ENCODE results near the gene SLC44A5.

SLC44A5 gene

DNA sequence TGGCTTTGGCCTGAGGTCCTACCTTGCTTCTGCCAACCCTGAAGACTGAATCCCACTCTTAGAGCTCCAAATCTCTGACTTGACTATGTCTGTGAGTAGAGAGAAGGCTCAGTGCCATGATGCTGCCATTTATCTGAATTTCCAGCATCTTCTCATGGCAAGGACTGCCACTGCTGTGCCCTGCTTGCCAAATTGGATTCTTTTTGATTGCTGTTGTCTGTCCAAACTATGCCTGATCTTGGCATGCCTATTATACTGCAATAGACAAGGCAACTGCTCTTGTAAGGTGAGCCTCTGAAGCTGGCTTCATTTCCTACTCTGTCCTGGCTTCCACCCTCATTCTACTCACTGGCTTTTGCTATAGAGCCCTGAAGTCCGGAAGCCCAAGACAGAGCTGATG, 210.2 kb downstream of the SLC44A5 start:
- TF ChIP-seq YY1 (IDR thresholded peaks at IDR 0.05; ENCODE audit: low read depth) (no peak), TEAD4 (IDR thresholded peaks at IDR 0.05) (no peak), TAF1 (IDR thresholded peaks at IDR 0.05; ENCODE audit: low read depth) (no peak), ZBTB7A (IDR thresholded peaks at IDR 0.05; ENCODE audit: low read depth) (no peak), NFIC (IDR thresholded peaks at IDR 0.05) (no peak), RAD21 (IDR thresholded peaks at IDR 0.05; ENCODE audit: low read depth) (no peak)
- TF ChIP-seq, protein P1, sequence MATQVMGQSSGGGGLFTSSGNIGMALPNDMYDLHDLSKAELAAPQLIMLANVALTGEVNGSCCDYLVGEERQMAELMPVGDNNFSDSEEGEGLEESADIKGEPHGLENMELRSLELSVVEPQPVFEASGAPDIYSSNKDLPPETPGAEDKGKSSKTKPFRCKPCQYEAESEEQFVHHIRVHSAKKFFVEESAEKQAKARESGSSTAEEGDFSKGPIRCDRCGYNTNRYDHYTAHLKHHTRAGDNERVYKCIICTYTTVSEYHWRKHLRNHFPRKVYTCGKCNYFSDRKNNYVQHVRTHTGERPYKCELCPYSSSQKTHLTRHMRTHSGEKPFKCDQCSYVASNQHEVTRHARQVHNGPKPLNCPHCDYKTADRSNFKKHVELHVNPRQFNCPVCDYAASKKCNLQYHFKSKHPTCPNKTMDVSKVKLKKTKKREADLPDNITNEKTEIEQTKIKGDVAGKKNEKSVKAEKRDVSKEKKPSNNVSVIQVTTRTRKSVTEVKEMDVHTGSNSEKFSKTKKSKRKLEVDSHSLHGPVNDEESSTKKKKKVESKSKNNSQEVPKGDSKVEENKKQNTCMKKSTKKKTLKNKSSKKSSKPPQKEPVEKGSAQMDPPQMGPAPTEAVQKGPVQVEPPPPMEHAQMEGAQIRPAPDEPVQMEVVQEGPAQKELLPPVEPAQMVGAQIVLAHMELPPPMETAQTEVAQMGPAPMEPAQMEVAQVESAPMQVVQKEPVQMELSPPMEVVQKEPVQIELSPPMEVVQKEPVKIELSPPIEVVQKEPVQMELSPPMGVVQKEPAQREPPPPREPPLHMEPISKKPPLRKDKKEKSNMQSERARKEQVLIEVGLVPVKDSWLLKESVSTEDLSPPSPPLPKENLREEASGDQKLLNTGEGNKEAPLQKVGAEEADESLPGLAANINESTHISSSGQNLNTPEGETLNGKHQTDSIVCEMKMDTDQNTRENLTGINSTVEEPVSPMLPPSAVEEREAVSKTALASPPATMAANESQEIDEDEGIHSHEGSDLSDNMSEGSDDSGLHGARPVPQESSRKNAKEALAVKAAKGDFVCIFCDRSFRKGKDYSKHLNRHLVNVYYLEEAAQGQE (IDR thresholded peaks at IDR 0.05; ENCODE audit: low read depth), result no peak

DNA sequence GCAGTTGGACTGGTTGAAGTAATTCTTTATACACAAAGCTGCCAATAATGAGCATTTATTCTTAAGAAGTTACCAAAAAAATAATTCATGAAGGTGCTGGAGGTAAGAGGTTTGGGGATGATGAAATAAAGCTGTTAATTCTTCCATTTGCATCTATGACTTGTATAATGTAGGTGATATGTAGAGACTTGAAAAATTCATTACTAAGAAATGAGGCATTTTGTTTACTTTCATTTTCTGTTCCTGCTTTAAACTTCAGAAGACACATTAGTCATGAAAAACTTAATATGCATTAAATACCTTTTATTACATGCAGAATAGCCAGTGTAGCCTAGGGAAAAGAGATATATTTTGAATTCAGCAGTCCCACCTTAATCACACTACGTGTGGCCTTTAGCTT, 214.2 kb downstream of the SLC44A5 start:
- TF ChIP-seq CREB1 (IDR thresholded peaks at IDR 0.05; ENCODE audit: low read depth) (no peak), FOXM1 (IDR thresholded peaks at IDR 0.05; ENCODE audit: borderline replicate concordance, low read depth) (no peak), TCF12 (IDR thresholded peaks at IDR 0.05; ENCODE audit: low read depth) (no peak), RAD21 (IDR thresholded peaks at IDR 0.05; ENCODE audit: low read depth) (no peak), EP300 (IDR thresholded peaks at IDR 0.05; ENCODE audit: borderline replicate concordance) (no peak), TEAD4 (IDR thresholded peaks at IDR 0.05) (no peak), ZBTB7A (IDR thresholded peaks at IDR 0.05; ENCODE audit: low read depth) (no peak), NFIC (IDR thresholded peaks at IDR 0.05) (no peak), YY1 (IDR thresholded peaks at IDR 0.05; ENCODE audit: low read depth) (no peak), TAF1 (IDR thresholded peaks at IDR 0.05; ENCODE audit: low read depth) (no peak), EGR1 (IDR thresholded peaks at IDR 0.05) (no peak), CEBPB (IDR thresholded peaks at IDR 0.05) (no peak)
- TF ChIP-seq, protein P2, sequence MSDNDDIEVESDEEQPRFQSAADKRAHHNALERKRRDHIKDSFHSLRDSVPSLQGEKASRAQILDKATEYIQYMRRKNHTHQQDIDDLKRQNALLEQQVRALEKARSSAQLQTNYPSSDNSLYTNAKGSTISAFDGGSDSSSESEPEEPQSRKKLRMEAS (IDR thresholded peaks at IDR 0.05), result no peak
- TF ChIP-seq, protein P1 (IDR thresholded peaks at IDR 0.05; ENCODE audit: low read depth), result no peak
- TF ChIP-seq, protein P3, sequence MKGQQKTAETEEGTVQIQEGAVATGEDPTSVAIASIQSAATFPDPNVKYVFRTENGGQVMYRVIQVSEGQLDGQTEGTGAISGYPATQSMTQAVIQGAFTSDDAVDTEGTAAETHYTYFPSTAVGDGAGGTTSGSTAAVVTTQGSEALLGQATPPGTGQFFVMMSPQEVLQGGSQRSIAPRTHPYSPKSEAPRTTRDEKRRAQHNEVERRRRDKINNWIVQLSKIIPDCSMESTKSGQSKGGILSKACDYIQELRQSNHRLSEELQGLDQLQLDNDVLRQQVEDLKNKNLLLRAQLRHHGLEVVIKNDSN (IDR thresholded peaks at IDR 0.05), result no peak

DNA sequence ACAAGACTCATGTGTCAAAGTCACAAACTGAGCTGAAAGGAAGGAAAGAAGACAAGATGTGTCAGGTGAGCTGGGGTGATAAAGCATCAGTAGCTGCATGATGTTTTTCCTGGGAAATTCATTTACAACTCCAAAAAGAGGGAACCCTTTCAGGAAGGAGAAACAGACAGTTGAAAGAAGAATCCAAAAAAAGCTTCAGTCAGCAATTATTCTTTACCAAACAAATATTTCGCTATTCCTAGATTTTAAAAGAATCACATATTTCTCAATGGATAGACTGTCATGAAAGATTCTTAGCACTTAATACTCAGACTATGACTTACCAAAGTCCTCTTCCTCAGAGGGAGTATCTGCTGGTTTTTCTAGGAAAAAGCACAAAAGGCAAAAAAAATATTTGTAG, 214.7 kb downstream of the SLC44A5 start:
- no peak for TF ChIP-seq RAD21 (IDR thresholded peaks at IDR 0.05; ENCODE audit: low read depth)
- TF ChIP-seq, protein P1 (IDR thresholded peaks at IDR 0.05; ENCODE audit: low read depth), result no peak
- no peak for TF ChIP-seq FOXM1 (IDR thresholded peaks at IDR 0.05; ENCODE audit: borderline replicate concordance, low read depth)
- TF ChIP-seq TAF1 (IDR thresholded peaks at IDR 0.05; ENCODE audit: low read depth), result no peak
- TF ChIP-seq TEAD4 (IDR thresholded peaks at IDR 0.05), result no peak
- no peak for TF ChIP-seq EP300 (IDR thresholded peaks at IDR 0.05; ENCODE audit: borderline replicate concordance)
- TF ChIP-seq CREB1 (IDR thresholded peaks at IDR 0.05; ENCODE audit: low read depth), result no peak
- TF ChIP-seq ZBTB7A (IDR thresholded peaks at IDR 0.05; ENCODE audit: low read depth), result no peak
- TF ChIP-seq NFIC (IDR thresholded peaks at IDR 0.05), result no peak
- TF ChIP-seq TCF12 (IDR thresholded peaks at IDR 0.05; ENCODE audit: low read depth), result no peak
- no peak for TF ChIP-seq EGR1 (IDR thresholded peaks at IDR 0.05)
- no peak for TF ChIP-seq YY1 (IDR thresholded peaks at IDR 0.05; ENCODE audit: low read depth)
- TF ChIP-seq, protein P3 (IDR thresholded peaks at IDR 0.05), result no peak
- TF ChIP-seq, protein P2 (IDR thresholded peaks at IDR 0.05), result no peak
- no peak for TF ChIP-seq CEBPB (IDR thresholded peaks at IDR 0.05)

DNA sequence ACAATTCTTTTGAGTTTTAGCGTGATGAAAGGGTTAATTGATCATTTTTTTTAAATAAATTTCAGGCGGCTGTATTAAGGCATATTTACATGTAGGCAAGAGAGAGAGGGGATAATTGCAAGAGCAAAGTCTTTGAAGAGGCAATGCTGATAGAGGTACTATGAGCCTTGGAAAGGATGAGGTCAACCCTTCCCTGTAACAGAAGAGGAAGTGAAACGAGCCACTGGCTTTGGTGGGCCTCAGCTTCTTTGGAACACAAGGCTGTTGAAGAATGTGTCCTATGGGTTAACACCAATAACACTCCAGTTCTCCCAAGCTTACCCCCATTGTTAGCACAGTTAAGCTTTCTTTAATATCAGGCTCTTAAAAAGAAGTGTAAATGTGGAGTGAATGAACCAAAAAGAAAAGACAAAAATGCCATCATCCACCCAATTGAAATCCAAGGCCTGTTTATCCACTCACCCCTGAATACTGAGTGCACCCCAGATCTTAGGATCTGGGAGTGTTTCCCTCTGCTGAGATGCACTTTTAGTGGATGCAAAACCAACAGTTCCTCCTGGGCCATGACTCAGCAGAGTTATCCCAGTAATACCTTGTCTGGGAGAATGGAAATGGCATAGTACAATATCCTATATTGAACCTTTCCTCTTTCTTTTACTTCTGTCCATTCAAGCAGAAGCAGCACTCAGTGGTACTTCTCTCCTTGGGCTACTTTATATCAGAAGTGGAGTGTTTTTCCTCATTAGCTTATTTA, 216.4 kb downstream of the SLC44A5 start:
- TF ChIP-seq, protein P3 (IDR thresholded peaks at IDR 0.05), result no peak
- TF ChIP-seq TAF1 (IDR thresholded peaks at IDR 0.05; ENCODE audit: low read depth), result no peak
- TF ChIP-seq TCF12 (IDR thresholded peaks at IDR 0.05; ENCODE audit: low read depth), result no peak
- no peak for TF ChIP-seq NFIC (IDR thresholded peaks at IDR 0.05)
- TF ChIP-seq, protein P2 (IDR thresholded peaks at IDR 0.05), result no peak

Measured in Ishikawa (cell line).